Thoracic aorta (tissue), 2 donors: ENCODE results near the gene DKK1. TPM values are rescaled to one million over a fixed set of nuclear protein-coding genes. Genes with fewer than 3 reads are reported as not detected.

Experiments used
- ATAC-seq: fragments of 150-250 bp; one replicate; pipeline ENCODE4 v1.8.0; 2017; ENCODE audit warnings: low read depth; ENCODE audit not compliant: insufficient number of reproducible peaks, low FRiP score
- DNase-seq: peaks from one replicate; pipeline ENCODE4 v3.0.0-alpha.2; 2020; ENCODE audit warnings: low spot score
- H3K27ac ChIP-seq, 2 donors: fragments of 200-600 bp; sonication (generic); 1 replicate in 1 of 2; 2 replicates in 1 of 2; pipeline ENCODE4 v1.5.1; 2016; ENCODE audit warnings: mild to moderate bottlenecking in 2 of 2, moderate library complexity in 2 of 2
- H3K27me3 ChIP-seq: fragments of 200-600 bp; sonication (generic); replicated peaks from 2 replicates; pipeline ENCODE4 v1.6.0; 2016; ENCODE audit warnings: mild to moderate bottlenecking; ENCODE audit not compliant: insufficient read depth
- H3K36me3 ChIP-seq: fragments of 200-600 bp; sonication (generic); one replicate; pipeline ENCODE4 v1.5.1; 2016
- H3K4me1 ChIP-seq, 2 donors: fragments of 200-600 bp; sonication (generic); 1 replicate in 1 of 2; 2 replicates in 1 of 2; pipeline versions ENCODE4 v1.5.1 to v1.6.0; 2016; ENCODE audit warnings: low read depth in 2 of 2, mild to moderate bottlenecking in 1 of 2; ENCODE audit not compliant: control insufficient read depth in 1 of 2
- H3K4me3 ChIP-seq: fragments of 200-600 bp; sonication (generic); 2 replicates; pipeline ENCODE4 v1.5.1; 2016; ENCODE audit warnings: mild to moderate bottlenecking
- H3K9me3 ChIP-seq: fragments of 200-600 bp; sonication (generic); 2 replicates; pipeline ENCODE4 v1.5.1; 2016
- total RNA-seq, 2 donors: library from RNA; depleted of rRNA; stranded (reverse); fragments of >200 nt; gene quantifications; one replicate each; pipeline versions ENCODE4 v1.1.0 to v1.2.3, GENCODE V29; 2016
- TF ChIP-seq, protein P1 (sequence below): fragments of 200-600 bp; sonication (generic); IDR thresholded peaks from one replicate; pipeline ENCODE4 v1.5.1; 2019; ENCODE audit warnings: antibody characterized with exemption

Gene DKK1
- total RNA-seq, 2 donors from 2014 or later, result 0.78 to 3.2 TPM

DNA sequence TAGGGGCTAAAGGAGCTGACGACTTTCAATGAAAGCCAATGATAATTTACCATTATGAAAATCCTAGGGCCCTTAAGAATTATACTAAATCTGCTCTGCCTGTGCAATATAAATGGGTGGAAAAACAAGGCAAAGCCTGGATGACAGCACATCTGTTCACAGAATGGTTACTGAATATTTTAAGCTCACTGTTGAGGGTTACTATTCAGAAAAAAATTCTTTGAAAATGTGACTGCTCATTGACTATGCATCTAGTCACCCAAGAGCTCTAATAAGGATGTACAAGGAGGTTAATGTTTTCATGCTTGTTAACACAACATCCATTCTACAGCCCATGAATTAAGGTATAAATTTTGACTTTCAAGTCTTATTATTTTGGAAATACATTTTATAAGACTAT, 8.9 kb downstream of the DKK1 start:
- no peak overlapping the region for H3K27ac ChIP-seq
- no peaks in the 10 kb centered on the region for H3K9me3 ChIP-seq

DNA sequence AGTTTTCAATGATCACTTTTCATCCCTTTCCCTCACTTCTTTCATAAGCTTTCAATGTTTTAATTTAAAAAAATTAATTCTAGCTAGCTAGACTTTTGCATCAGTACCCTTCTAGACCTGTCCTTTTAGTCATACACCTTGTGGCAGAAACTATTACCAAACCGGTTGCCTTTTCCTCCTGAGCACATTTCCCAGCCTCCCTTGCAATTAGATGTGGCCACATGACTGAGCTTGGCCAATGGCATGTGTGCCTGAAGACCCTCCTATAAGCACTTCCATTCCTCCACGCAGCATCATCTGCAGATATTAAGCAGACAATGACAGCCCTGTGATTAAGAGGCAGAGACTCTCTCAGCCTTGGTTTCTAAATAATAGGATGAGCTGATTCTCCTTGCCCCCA, 12.3 kb downstream of the DKK1 start:
- DNase-seq (no peak), ATAC-seq (no peak)
- Histone ChIP-seq H3K9me3 (no peaks in the 10 kb centered on the region), H3K4me1 (no peaks in the 10 kb centered on the region), H3K36me3 (no peaks in the 10 kb centered on the region), H3K4me3 (no peak overlapping the region), H3K27ac (no peak overlapping the region), H3K27me3 (no peaks in the 10 kb centered on the region)
- TF ChIP-seq, protein P1, sequence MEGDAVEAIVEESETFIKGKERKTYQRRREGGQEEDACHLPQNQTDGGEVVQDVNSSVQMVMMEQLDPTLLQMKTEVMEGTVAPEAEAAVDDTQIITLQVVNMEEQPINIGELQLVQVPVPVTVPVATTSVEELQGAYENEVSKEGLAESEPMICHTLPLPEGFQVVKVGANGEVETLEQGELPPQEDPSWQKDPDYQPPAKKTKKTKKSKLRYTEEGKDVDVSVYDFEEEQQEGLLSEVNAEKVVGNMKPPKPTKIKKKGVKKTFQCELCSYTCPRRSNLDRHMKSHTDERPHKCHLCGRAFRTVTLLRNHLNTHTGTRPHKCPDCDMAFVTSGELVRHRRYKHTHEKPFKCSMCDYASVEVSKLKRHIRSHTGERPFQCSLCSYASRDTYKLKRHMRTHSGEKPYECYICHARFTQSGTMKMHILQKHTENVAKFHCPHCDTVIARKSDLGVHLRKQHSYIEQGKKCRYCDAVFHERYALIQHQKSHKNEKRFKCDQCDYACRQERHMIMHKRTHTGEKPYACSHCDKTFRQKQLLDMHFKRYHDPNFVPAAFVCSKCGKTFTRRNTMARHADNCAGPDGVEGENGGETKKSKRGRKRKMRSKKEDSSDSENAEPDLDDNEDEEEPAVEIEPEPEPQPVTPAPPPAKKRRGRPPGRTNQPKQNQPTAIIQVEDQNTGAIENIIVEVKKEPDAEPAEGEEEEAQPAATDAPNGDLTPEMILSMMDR, result no peak

More for the DNA sequence above, 8.9 kb downstream of the DKK1 start:
- TF ChIP-seq, protein P1, result no peak
- no peaks in the 10 kb centered on the region for H3K4me1 ChIP-seq
- DNase-seq (no peak), ATAC-seq (no peak)
- no peaks in the 10 kb centered on the region for H3K27me3 ChIP-seq
- H3K4me3 ChIP-seq, result no peak overlapping the region
- H3K36me3 ChIP-seq, result no peaks in the 10 kb centered on the region

DNA sequence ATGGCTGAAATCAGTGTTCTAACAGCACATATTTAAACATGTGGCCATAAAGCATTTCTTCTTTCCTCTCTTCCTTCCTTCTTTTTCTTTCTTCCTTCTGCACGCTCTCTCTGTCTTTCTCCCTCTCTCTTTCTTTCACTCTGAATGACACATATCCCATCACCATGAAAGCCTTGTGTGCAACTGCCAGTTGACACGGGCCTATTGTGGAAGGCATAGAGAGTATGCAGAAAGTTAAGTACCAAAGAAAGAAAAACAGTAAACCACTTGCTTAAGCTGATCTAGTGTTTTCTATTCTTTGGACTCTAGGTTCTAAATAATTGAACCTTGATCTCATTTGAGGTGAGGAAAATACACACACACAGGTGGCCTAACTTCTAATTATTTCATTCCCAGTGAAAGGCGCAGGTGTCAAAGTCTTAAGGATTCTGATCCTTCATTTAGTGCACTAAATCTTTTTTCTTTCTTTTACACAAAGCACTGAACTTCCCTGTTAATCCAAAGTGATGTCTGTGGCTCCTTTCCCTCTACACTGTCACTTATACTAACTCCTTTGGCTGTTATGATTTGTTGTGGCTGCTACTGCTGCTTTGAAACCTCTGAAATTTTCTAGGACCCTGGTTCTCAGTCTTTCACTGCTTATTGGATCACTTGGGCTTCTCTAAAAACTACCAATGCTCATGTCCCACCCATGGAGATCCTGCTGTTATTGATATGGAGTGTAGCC, 17.7 kb downstream of the DKK1 start:
- H3K27me3 ChIP-seq, result no peaks in the 10 kb centered on the region
- H3K4me1 ChIP-seq, result no peaks in the 10 kb centered on the region
- H3K27ac ChIP-seq, result no peak overlapping the region
- TF ChIP-seq, protein P1, result no peak
- ATAC-seq (no peak), DNase-seq (no peak)
- H3K4me3 ChIP-seq, result no peak overlapping the region
- H3K9me3 ChIP-seq, result no peaks in the 10 kb centered on the region
- no peaks in the 10 kb centered on the region for H3K36me3 ChIP-seq

GRCh38 chr10:52332815-52333214, 18.7 kb downstream of the DKK1 start:
- H3K4me1 ChIP-seq, result no peaks in the 10 kb centered on the region
- H3K4me3 ChIP-seq, result no peak overlapping the region
- ATAC-seq, result no peak
- H3K27me3 ChIP-seq, result no peaks in the 10 kb centered on the region
- no peak for DNase-seq
- no peaks in the 10 kb centered on the region for H3K36me3 ChIP-seq
- H3K27ac ChIP-seq, result no peak overlapping the region
- no peaks in the 10 kb centered on the region for H3K9me3 ChIP-seq
- TF ChIP-seq, protein P1, result no peak

- H3K4me3 ChIP-seq, result no peak overlapping the region
- H3K27ac ChIP-seq, result no peak overlapping the region
- no peaks in the 10 kb centered on the region for H3K36me3 ChIP-seq
- DNase-seq (no peak), ATAC-seq (no peak)
- TF ChIP-seq, protein P1, result no peak
- no peaks in the 10 kb centered on the region for H3K27me3 ChIP-seq
- no peaks in the 10 kb centered on the region for H3K9me3 ChIP-seq
- H3K4me1 ChIP-seq, result no peaks in the 10 kb centered on the region
These were observed 20.5 kb downstream of the DKK1 start for GRCh38 chr10:52334595-52334994.
